Lower leg skin (tissue), 4 donors: ENCODE results near the gene TENT5D. TPM values are rescaled to one million over a fixed set of nuclear protein-coding genes. Genes with fewer than 3 reads are reported as not detected.
"Not testable (repeated sequence)": the region's sequence is repeated elsewhere in the genome, so short reads cannot be mapped to it uniquely, and the experiment has no call there.

Source experiments
- DNase-seq, 2 donors: peaks; one replicate each; pipeline ENCODE4 v3.0.0-alpha.2; 2019; ENCODE audit warnings: low spot score in 2 of 2
- H3K4me3 ChIP-seq: fragments of 200-600 bp; sonication (generic); 2 replicates; pipeline ENCODE4 v1.5.1; 2017; ENCODE audit warnings: mild to moderate bottlenecking, low read depth; ENCODE audit not compliant: poor library complexity, severe bottlenecking
- CTCF ChIP-seq, 3 donors: fragments of 450-650 bp; IDR thresholded peaks; one replicate each; pipeline ENCODE4 v1.5.1; 2016; ENCODE audit warnings: antibody characterized with exemption in 3 of 3, mild to moderate bottlenecking in 3 of 3, moderate library complexity in 2 of 3
- POLR2A ChIP-seq, 2 donors: fragments of 450-650 bp; IDR thresholded peaks; one replicate each; pipeline ENCODE4 v1.6.1; 2016 to 2017; ENCODE audit warnings: antibody characterized with exemption in 2 of 2, mild to moderate bottlenecking in 1 of 2, moderate library complexity in 1 of 2
- WGBS, 2 donors: methylation state at CpG; one replicate each; pipeline ENCODE4 v1.1.5; 2018; 5-methylcytosine and 5-hydroxymethylcytosine counted together
- intact Hi-C: fragments of 100-400 bp; cut with DNase I; formaldehyde crosslinking; loops from one replicate; pipeline ENCODE4 v1.15.0; 2023; ENCODE audit warnings: low total_unique reads
- total RNA-seq, 4 donors: library from RNA; depleted of rRNA; stranded (reverse); fragments of >200 nt; gene quantifications; one replicate each; pipeline ENCODE4 v1.1.0, GENCODE V29; 2016

The TENT5D gene
- under 1 TPM in 1 of 4 donors, not detected in 3; 0.07 TPM for total RNA-seq

DNA sequence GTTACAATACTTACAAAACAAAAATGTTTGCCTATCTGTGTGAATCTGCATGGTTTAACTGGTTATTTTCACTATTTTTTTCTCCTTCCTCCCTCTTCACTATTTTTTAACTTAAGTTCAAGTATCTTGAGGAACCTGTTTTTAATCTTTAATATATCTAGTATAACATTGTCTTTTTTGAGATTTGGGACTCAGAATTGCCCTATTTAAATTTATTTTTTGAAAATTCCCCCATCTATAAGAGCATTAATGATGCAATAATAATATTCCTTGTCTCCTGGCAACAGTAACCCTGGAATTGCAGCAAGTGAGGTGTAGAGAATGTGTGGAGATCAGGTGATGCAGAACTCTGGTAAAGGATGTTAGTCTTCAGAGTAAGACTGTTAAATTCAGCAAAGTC is at the start of gene TENT5D:
Gene TENT5D (plus strand): TSS at position 301 of the 400 bp plus-strand sequence. CDS start 22,093 bp downstream, outside the sequence.
- intact Hi-C loops: no loop called here
- TF ChIP-seq CTCF (IDR thresholded peaks at IDR 0.05) (no peak), POLR2A (IDR thresholded peaks at IDR 0.05) (no peak)
- no peak within 1 kb of the TSS for H3K4me3 ChIP-seq
- DNase-seq: no peak

DNA sequence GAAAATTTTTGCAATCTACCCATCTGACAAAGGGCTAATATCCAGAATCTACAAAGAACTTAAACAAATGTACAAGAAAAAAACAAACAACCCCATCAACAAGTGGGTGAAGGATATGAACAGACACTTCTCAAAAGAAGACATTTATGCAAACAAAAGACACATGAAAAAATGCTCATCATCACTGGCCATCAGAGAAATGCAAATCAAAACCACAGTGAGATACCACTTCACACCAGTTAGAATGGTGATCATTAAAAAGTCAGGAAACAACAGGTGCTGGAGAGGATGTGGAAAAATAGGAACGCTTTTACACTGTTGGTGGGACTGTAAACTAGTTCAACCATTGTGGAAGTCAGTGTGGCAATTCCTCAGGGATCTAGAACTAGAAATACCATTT is 34.6 kb upstream of the TENT5D start:
- intact Hi-C loops, H3K4me3 ChIP-seq, DNase-seq: not testable (repeated sequence)
- WGBS, 2 donors: 88 to 100% methylated on average over 1 of the region's 1 CpG

GRCh38 chrX:80388206-80388605 is 32.0 kb upstream of the TENT5D start:
- no peak for DNase-seq
- TF ChIP-seq CTCF (IDR thresholded peaks at IDR 0.05) (no peak), POLR2A (IDR thresholded peaks at IDR 0.05) (no peak)
- 83 to 92% methylated on average over 1 of the region's 1 CpG for WGBS, 2 donors
- intact Hi-C loops: no loop called here
- H3K4me3 ChIP-seq: no peak overlapping the region

DNA sequence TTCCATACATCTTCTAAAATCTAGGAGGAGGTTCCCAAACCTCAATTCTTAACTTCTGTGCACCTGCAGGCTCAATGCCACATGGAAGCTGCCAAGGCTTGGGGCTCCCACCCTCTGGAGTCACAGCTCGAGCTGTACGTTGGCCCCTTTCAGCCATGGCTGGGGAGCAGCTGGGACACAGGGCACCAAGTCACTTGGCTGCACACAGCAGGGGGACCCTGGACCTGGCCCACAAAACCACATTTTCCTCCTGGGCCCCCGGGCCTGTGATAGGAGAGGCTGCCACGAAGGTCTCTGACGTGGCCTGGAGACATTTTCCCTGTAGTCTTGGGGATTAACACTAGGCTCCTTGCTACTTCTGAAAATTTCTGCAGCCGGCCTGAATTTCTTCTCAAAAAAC is 8.2 kb upstream of the TENT5D start:
- no peak overlapping the region for H3K4me3 ChIP-seq
- no peak for DNase-seq
- no peak for TF ChIP-seq CTCF (IDR thresholded peaks at IDR 0.05)
- TF ChIP-seq POLR2A (IDR thresholded peaks at IDR 0.05): no peak
- intact Hi-C loops: no loop called here
- WGBS, 2 donors: 46 to 63% methylated on average over 4 to 5 of the region's 6 CpGs

DNA sequence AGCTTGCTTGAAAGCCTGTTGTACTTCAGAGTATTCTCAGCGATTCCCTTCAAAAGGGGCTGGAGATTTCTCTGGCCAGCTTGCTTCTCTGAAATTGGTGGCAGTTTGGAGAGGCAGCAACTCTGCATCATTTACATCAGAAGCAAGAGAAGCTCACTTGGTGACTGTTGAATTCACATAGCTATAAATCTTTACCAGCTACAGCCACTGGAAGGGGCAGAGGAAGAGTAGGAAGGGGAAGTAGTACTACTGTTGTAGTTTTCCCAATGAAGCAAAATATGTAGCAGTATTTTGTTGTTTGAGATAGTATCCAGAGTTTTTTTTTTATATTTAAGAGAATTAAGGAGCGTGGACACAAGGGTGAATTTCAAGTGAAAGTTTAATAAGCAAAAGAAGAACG is 2.8 kb downstream of the TENT5D start:
- H3K4me3 ChIP-seq: no peak overlapping the region
- intact Hi-C loops: no loop called here
- no peak for DNase-seq
- TF ChIP-seq CTCF (IDR thresholded peaks at IDR 0.05): no peak
- no peak for TF ChIP-seq POLR2A (IDR thresholded peaks at IDR 0.05)
- WGBS, 2 donors: 48 to 56% methylated on average over 3 of the region's 3 CpGs

DNA sequence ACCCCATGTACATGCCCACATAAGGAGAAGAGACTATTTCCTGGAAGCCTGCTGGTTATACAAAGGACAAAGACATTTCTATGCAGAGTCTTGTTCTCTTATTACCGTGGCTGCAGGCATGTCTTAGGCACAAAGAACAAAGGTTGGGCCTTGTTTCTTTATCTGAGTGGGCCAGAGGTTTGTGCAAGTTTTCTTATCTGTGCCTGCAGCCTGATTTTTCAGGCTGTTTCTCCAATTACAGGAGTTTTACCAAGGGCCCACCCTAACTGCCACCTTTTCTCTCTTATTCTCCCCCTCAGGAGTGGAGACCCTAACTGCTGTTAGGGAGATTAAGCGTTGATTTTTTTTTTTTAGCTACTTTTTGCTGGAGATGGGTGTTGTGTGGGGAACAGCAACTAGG is 3.5 kb downstream of the TENT5D start:
- WGBS, 2 donors: 57 to 76% methylated on average over 2 of the region's 2 CpGs
- intact Hi-C loops: no loop called here
- no peak overlapping the region for H3K4me3 ChIP-seq

More for the DNA sequence above, 3.5 kb downstream of the TENT5D start:
- no peak for DNase-seq
- TF ChIP-seq CTCF (IDR thresholded peaks at IDR 0.05): no peak
- TF ChIP-seq POLR2A (IDR thresholded peaks at IDR 0.05): no peak
